ENCODE results near the gene TRAP1. TPM values are rescaled to one million over a fixed set of nuclear protein-coding genes. Genes with fewer than 3 reads are reported as not detected.

The TRAP1 gene
- total and polyA plus RNA-seq, 4 donors, result 78.3 to 148 (median 112) TPM

DNA sequence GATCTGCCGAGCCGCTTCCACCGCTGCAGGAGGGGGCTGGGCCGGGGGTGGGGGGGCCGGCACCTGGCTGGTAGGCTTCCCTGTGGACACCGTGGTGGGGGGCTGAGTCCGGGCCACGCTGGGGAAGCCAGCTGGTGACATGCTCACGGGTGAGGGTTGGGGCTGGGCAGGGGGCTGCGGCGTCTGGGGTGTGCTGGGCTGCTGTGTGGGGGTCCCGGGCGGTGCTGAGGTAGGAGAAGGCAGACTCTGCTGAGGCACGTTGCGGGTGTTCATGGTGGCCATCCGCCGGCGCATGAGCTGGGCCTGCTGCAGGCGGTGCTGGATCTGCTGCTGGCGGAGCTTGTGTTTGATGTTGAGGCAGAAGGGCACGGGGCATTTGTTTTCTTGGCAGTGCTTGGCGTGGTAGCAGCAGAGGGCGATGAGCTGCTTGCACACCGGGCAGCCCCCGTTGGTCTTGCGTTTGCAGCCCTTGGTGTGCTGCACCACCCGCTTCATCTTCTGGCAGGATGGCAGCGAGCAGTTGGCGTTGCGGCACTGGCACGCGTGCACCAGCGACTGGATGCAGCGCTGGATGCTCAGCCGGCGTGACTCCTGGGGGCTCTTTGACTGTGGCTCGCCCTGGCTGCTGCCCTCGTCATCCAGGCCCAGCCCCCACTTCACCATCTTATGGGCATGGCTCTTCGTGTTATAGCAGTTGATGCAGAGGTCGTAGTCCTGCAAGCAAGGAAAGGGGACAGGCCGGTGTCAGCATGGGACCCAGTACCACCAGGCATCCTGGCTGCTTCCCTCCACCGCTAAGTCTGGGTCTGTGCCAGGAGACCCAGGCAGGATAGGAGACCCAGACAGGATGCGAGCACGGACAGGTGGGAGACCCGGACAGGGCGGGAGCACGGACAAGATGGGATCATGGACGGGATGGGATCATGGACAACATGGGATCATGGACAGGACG, 12.1 kb upstream of the TRAP1 start:
- TF ChIP-seq, protein P1, sequence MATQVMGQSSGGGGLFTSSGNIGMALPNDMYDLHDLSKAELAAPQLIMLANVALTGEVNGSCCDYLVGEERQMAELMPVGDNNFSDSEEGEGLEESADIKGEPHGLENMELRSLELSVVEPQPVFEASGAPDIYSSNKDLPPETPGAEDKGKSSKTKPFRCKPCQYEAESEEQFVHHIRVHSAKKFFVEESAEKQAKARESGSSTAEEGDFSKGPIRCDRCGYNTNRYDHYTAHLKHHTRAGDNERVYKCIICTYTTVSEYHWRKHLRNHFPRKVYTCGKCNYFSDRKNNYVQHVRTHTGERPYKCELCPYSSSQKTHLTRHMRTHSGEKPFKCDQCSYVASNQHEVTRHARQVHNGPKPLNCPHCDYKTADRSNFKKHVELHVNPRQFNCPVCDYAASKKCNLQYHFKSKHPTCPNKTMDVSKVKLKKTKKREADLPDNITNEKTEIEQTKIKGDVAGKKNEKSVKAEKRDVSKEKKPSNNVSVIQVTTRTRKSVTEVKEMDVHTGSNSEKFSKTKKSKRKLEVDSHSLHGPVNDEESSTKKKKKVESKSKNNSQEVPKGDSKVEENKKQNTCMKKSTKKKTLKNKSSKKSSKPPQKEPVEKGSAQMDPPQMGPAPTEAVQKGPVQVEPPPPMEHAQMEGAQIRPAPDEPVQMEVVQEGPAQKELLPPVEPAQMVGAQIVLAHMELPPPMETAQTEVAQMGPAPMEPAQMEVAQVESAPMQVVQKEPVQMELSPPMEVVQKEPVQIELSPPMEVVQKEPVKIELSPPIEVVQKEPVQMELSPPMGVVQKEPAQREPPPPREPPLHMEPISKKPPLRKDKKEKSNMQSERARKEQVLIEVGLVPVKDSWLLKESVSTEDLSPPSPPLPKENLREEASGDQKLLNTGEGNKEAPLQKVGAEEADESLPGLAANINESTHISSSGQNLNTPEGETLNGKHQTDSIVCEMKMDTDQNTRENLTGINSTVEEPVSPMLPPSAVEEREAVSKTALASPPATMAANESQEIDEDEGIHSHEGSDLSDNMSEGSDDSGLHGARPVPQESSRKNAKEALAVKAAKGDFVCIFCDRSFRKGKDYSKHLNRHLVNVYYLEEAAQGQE (IDR thresholded peaks at IDR 0.05), result no peak
- TF ChIP-seq RXRA (IDR thresholded peaks at IDR 0.05), result no peak
- TF ChIP-seq SP1 (IDR thresholded peaks at IDR 0.05), result no peak
- no peak for TF ChIP-seq FOXA1 (IDR thresholded peaks at IDR 0.05)
- no peak for TF ChIP-seq RAD21 (IDR thresholded peaks at IDR 0.05)
- TF ChIP-seq, protein P2, sequence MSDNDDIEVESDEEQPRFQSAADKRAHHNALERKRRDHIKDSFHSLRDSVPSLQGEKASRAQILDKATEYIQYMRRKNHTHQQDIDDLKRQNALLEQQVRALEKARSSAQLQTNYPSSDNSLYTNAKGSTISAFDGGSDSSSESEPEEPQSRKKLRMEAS (IDR thresholded peaks at IDR 0.05), result no peak
- TF ChIP-seq, protein P3, sequence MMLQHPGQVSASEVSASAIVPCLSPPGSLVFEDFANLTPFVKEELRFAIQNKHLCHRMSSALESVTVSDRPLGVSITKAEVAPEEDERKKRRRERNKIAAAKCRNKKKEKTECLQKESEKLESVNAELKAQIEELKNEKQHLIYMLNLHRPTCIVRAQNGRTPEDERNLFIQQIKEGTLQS (IDR thresholded peaks at IDR 0.05), result no peak
- TF ChIP-seq NR2F2 (IDR thresholded peaks at IDR 0.05), result no peak
- no peak for TF ChIP-seq JUND (IDR thresholded peaks at IDR 0.05)
- no peak for TF ChIP-seq YY1 (IDR thresholded peaks at IDR 0.05)
- no peak for TF ChIP-seq FOXA2 (IDR thresholded peaks at IDR 0.05)
- TF ChIP-seq, protein P4, sequence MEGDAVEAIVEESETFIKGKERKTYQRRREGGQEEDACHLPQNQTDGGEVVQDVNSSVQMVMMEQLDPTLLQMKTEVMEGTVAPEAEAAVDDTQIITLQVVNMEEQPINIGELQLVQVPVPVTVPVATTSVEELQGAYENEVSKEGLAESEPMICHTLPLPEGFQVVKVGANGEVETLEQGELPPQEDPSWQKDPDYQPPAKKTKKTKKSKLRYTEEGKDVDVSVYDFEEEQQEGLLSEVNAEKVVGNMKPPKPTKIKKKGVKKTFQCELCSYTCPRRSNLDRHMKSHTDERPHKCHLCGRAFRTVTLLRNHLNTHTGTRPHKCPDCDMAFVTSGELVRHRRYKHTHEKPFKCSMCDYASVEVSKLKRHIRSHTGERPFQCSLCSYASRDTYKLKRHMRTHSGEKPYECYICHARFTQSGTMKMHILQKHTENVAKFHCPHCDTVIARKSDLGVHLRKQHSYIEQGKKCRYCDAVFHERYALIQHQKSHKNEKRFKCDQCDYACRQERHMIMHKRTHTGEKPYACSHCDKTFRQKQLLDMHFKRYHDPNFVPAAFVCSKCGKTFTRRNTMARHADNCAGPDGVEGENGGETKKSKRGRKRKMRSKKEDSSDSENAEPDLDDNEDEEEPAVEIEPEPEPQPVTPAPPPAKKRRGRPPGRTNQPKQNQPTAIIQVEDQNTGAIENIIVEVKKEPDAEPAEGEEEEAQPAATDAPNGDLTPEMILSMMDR (IDR thresholded peaks at IDR 0.05; ENCODE audit: low read depth, low read length, missing input control), result no peak
- TF ChIP-seq EGR1 (IDR thresholded peaks at IDR 0.05; ENCODE audit: low read depth in 2 of 2), result no peak
- DNase-seq (ENCODE audit: low spot score), result no peak
- H3K27me3 ChIP-seq (ENCODE audit: control insufficient read depth in 4 of 4, insufficient read depth in 4 of 4, low read length in 3 of 4), result no peaks in the 10 kb centered on the region

DNA sequence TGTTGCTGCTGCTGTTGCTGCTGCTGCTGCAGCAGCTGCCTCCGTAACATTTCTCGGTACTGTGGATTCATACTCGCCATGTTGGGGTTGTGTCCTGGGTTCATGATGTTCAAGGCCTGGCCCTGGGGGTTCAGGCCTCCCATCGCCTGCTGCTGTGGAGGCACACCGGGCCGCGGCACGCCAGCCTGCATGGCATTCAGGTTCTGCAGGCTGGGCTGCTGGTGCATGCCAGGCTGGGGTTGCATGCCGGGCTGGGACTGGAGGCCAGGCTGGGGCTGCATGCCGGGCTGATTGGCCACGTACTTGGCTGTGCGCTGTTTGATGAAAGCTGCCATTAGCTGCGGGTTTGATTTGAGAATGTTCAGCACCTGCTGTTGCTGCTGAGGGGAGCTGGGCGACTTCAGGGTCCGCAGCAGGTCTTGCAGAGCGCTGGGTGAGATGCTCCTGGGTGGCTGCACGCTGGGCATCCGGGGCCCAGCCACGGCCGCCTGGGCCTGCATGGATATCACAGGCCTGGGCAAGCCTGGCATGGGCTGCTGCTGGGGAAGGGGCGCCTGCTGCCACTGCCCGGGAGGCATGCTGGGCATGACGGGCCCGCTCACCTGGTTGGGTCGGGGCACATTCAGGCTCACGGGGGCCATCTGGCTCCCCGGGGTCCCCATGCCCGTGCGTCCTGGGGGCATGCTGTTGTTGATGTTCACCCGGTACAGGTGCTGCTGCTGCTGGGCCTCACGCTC, 11.3 kb upstream of the TRAP1 start:
- Histone ChIP-seq H3K27ac (ENCODE audit: low read depth in 1 of 2, low read length in 2 of 2) (no peak overlapping the region), H3K9ac (ENCODE audit: low read depth in 1 of 2, low read length in 2 of 2) (no peak overlapping the region), H3K27me3 (ENCODE audit: control insufficient read depth in 4 of 4, insufficient read depth in 4 of 4, low read length in 3 of 4) (no peaks in the 10 kb centered on the region), H3K4me1 (ENCODE audit: control insufficient read depth in 4 of 4, insufficient read depth in 4 of 4, low read length in 3 of 4) (no peaks in the 10 kb centered on the region), H3K9me3 (ENCODE audit: control insufficient read depth in 4 of 4, low read length in 3 of 4) (no peaks in the 10 kb centered on the region), H3K36me3 (ENCODE audit: control insufficient read depth in 4 of 4, insufficient read depth in 3 of 4, low read depth in 1 of 4, low read length in 3 of 4) (peaks cover 27 to 57% (median 31%) of the 10 kb centered on the region in 4 donors), H3K4me3 (ENCODE audit: low read depth in 1 of 3, low read length in 3 of 3) (no peak overlapping the region)
- DNase-seq (ENCODE audit: low spot score), result no peak
- TF ChIP-seq GABPA (IDR thresholded peaks at IDR 0.05 in 1 of 2, conservative IDR thresholded peaks at IDR 0.05 in 1 of 2) (no peak), TAF1 (conservative IDR thresholded peaks at IDR 0.05) (no peak), RXRA (IDR thresholded peaks at IDR 0.05) (no peak), RAD21 (IDR thresholded peaks at IDR 0.05) (no peak), YY1 (IDR thresholded peaks at IDR 0.05) (no peak), SP1 (IDR thresholded peaks at IDR 0.05) (no peak), FOXA1 (IDR thresholded peaks at IDR 0.05) (no peak), EGR1 (IDR thresholded peaks at IDR 0.05; ENCODE audit: low read depth in 2 of 2) (no peak), HNF4A (conservative IDR thresholded peaks at IDR 0.05) (no peak), FOXA2 (IDR thresholded peaks at IDR 0.05) (no peak), NR2F2 (IDR thresholded peaks at IDR 0.05) (no peak)
- TF ChIP-seq, protein P3 (IDR thresholded peaks at IDR 0.05), result no peak
- TF ChIP-seq, protein P5, sequence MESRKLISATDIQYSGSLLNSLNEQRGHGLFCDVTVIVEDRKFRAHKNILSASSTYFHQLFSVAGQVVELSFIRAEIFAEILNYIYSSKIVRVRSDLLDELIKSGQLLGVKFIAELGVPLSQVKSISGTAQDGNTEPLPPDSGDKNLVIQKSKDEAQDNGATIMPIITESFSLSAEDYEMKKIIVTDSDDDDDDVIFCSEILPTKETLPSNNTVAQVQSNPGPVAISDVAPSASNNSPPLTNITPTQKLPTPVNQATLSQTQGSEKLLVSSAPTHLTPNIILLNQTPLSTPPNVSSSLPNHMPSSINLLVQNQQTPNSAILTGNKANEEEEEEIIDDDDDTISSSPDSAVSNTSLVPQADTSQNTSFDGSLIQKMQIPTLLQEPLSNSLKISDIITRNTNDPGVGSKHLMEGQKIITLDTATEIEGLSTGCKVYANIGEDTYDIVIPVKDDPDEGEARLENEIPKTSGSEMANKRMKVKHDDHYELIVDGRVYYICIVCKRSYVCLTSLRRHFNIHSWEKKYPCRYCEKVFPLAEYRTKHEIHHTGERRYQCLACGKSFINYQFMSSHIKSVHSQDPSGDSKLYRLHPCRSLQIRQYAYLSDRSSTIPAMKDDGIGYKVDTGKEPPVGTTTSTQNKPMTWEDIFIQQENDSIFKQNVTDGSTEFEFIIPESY (IDR thresholded peaks at IDR 0.05), result no peak
- TF ChIP-seq, protein P4 (IDR thresholded peaks at IDR 0.05; ENCODE audit: low read depth, low read length, missing input control), result no peak
- WGBS, result 97% methylated on average over 31 of the region's 31 CpGs

More for the DNA sequence above, 12.1 kb upstream of the TRAP1 start:
- Histone ChIP-seq H3K4me3 (ENCODE audit: low read depth in 1 of 3, low read length in 3 of 3) (no peak overlapping the region), H3K9me3 (ENCODE audit: control insufficient read depth in 4 of 4, low read length in 3 of 4) (no peaks in the 10 kb centered on the region), H3K27ac (ENCODE audit: low read depth in 1 of 2, low read length in 2 of 2) (no peak overlapping the region), H3K36me3 (ENCODE audit: control insufficient read depth in 4 of 4, insufficient read depth in 3 of 4, low read depth in 1 of 4, low read length in 3 of 4) (peaks cover 32 to 63% (median 33%) of the 10 kb centered on the region in 4 donors), H3K9ac (ENCODE audit: low read depth in 1 of 2, low read length in 2 of 2) (no peak overlapping the region), H3K4me1 (ENCODE audit: control insufficient read depth in 4 of 4, insufficient read depth in 4 of 4, low read length in 3 of 4) (no peaks in the 10 kb centered on the region)
- WGBS, result 95% methylated on average over 49 of the region's 49 CpGs

Data from liver (tissue), 9 donors.